ENCODE results near the gene TOMM5. TPM values are rescaled to one million over a fixed set of nuclear protein-coding genes. Genes with fewer than 3 reads are reported as not detected.

The TOMM5 gene
- total RNA-seq, 1 experiment from 2014 or later, result 252 TPM

GRCh38 chr9:37611961-37612360, 19.6 kb upstream of the TOMM5 start:
- no peak for TF ChIP-seq CTCF (conservative IDR thresholded peaks at IDR 0.05; ENCODE audit: low read depth, low read length)
- TF ChIP-seq EZH2 (IDR thresholded peaks at IDR 0.05; ENCODE audit: low read length, unreplicated experiment), result no peak
- TF ChIP-seq EZH2phosphoT487 (IDR thresholded peaks at IDR 0.05; ENCODE audit: borderline replicate concordance, low read length), result no peak
- H3K9ac ChIP-seq (ENCODE audit: low read length), result no peak overlapping the region
- H3K27ac ChIP-seq (ENCODE audit: low read length), result no peak overlapping the region
- H3K79me2 ChIP-seq (ENCODE audit: low read length), result no peaks in the 10 kb centered on the region
- ATAC-seq (no peak), DNase-seq (no peak)
- no peak overlapping the region for H3K4me2 ChIP-seq (ENCODE audit: low read length)
- POLR2A ChIA-PET (ENCODE audit: unreplicated experiment), result no interaction called here
- H3F3A ChIP-seq (ENCODE audit: low read length, unreplicated experiment), result no peaks in the 10 kb centered on the region
- no peaks in the 10 kb centered on the region for H3K36me3 ChIP-seq (ENCODE audit: low read depth, low read length)
- H2AFZ ChIP-seq (ENCODE audit: low read length), result no peak overlapping the region
- intact Hi-C loops (cut with micrococcal nuclease), result no loop called here
- CTCF ChIA-PET, result no interaction called here
- no peaks in the 10 kb centered on the region for H3K9me2 ChIP-seq (replicated peaks; ENCODE audit: low read length)
- no peaks in the 10 kb centered on the region for H4K20me1 ChIP-seq (ENCODE audit: low read length)
- H3K4me1 ChIP-seq (ENCODE audit: insufficient read depth, low read length), result no peaks in the 10 kb centered on the region
- BruUV-seq (replicated peaks), result no TSS peak
- peaks cover 10% of the 10 kb centered on the region; the same call in 1 of the 2 replicates for H3K27me3 ChIP-seq (ENCODE audit: low read length)
- H3K9me3 ChIP-seq (ENCODE audit: low read length), result no peaks in the 10 kb centered on the region
- no peak overlapping the region for H3K4me3 ChIP-seq (ENCODE audit: low read length)

DNA sequence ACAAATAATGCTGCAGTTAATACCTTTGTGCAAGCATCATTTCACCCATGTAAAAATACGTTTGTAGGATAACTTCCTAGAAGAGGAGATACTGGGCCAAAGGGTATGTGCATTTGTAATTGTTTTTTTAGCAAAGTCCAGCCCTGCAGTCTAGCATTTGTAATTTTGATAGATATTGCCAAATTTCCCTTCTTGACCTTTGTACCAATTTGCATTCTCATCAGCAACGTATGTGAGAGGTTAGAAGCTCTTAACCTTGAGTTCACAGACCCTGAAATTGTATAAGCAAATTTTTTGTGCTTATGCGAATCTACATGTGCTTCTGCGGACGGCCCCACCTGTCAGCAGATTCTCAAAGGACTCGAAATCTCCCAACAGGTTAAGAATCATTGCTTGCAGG, 18.6 kb upstream of the TOMM5 start:
- H3K27me3 ChIP-seq (ENCODE audit: low read length), result peaks cover 11% of the 10 kb centered on the region; the same call in 1 of the 2 replicates
- H3F3A ChIP-seq (ENCODE audit: low read length, unreplicated experiment), result no peaks in the 10 kb centered on the region
- no peaks in the 10 kb centered on the region for H4K20me1 ChIP-seq (ENCODE audit: low read length)
- H3K79me2 ChIP-seq (ENCODE audit: low read length), result no peaks in the 10 kb centered on the region
- no peak overlapping the region for H3K4me3 ChIP-seq (ENCODE audit: low read length)
- DNase-seq, result no peak
- intact Hi-C loops (cut with micrococcal nuclease), result no loop called here
- ATAC-seq, result no peak
- H2AFZ ChIP-seq (ENCODE audit: low read length), result no peak overlapping the region
- no peak overlapping the region for H3K27ac ChIP-seq (ENCODE audit: low read length)
- no TSS peak for BruUV-seq (replicated peaks)
- no peaks in the 10 kb centered on the region for H3K36me3 ChIP-seq (ENCODE audit: low read depth, low read length)
- no peak overlapping the region for H3K4me2 ChIP-seq (ENCODE audit: low read length)
- H3K9me3 ChIP-seq (ENCODE audit: low read length), result no peaks in the 10 kb centered on the region
- no peak for TF ChIP-seq EZH2 (IDR thresholded peaks at IDR 0.05; ENCODE audit: low read length, unreplicated experiment)
- TF ChIP-seq CTCF (conservative IDR thresholded peaks at IDR 0.05; ENCODE audit: low read depth, low read length), result no peak
- no peak for TF ChIP-seq EZH2phosphoT487 (IDR thresholded peaks at IDR 0.05; ENCODE audit: borderline replicate concordance, low read length)
- no peak overlapping the region for H3K9ac ChIP-seq (ENCODE audit: low read length)
- ChIA-PET CTCF (no interaction called here), POLR2A (ENCODE audit: unreplicated experiment) (no interaction called here)
- H3K4me1 ChIP-seq (ENCODE audit: insufficient read depth, low read length), result no peaks in the 10 kb centered on the region
- H3K9me2 ChIP-seq (replicated peaks; ENCODE audit: low read length), result no peaks in the 10 kb centered on the region

GRCh38 chr9:37609735-37610397, 17.5 kb upstream of the TOMM5 start:
- Histone ChIP-seq H3F3A (ENCODE audit: low read length, unreplicated experiment) (no peaks in the 10 kb centered on the region), H3K9ac (ENCODE audit: low read length) (no peak overlapping the region), H3K4me1 (ENCODE audit: insufficient read depth, low read length) (no peaks in the 10 kb centered on the region), H3K9me2 (replicated peaks; ENCODE audit: low read length) (no peaks in the 10 kb centered on the region), H3K27ac (ENCODE audit: low read length) (no peak overlapping the region), H4K20me1 (ENCODE audit: low read length) (no peaks in the 10 kb centered on the region), H3K79me2 (ENCODE audit: low read length) (no peaks in the 10 kb centered on the region), H2AFZ (ENCODE audit: low read length) (no peak overlapping the region), H3K4me3 (ENCODE audit: low read length) (no peak overlapping the region), H3K4me2 (ENCODE audit: low read length) (no peak overlapping the region), H3K36me3 (ENCODE audit: low read depth, low read length) (no peaks in the 10 kb centered on the region), H3K9me3 (ENCODE audit: low read length) (no peaks in the 10 kb centered on the region), H3K27me3 (ENCODE audit: low read length) (peaks cover 11% of the 10 kb centered on the region; the same call in 1 of the 2 replicates)
- DNase-seq, result no peak
- BruUV-seq (replicated peaks), result no TSS peak
- POLR2A ChIA-PET (ENCODE audit: unreplicated experiment), result no interaction called here
- intact Hi-C loops (cut with micrococcal nuclease), result no loop called here
- CTCF ChIA-PET, result no interaction called here
- no peak for ATAC-seq
- TF ChIP-seq EZH2 (IDR thresholded peaks at IDR 0.05; ENCODE audit: low read length, unreplicated experiment) (no peak), CTCF (conservative IDR thresholded peaks at IDR 0.05; ENCODE audit: low read depth, low read length) (no peak), EZH2phosphoT487 (IDR thresholded peaks at IDR 0.05; ENCODE audit: borderline replicate concordance, low read length) (no peak)

Measured in PC-3 (cell line).